ENCODE results near the gene MUC2.

DNA sequence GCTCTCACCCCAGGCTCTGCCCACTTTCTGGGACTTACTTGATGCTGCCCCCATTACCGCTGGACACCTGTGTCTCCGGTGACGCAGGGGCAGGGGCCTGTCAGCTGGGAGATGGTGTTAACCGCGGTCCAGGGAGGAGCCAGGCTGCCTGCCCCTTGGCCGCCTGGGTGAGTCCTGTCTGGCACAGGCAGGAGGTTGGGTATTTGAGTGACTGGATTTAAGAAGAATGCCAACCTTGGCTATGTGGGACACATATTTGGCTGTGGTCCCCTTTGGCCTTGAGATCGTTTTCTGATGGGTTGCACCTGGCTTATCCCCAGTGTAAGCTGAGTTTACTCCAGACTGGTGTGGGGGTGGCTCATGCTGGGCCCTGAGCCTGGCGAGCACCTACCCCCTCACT is 40.7 kb upstream of the MUC2 start:
- TF ChIP-seq CTCF (conservative IDR thresholded peaks at IDR 0.05) (no peak), EZH2 (IDR thresholded peaks at IDR 0.05; ENCODE audit: low read depth) (no peak)

Measured in PC-9 (cell line).